Liver (tissue), 9 donors: ENCODE measurements around the gene TBC1D12. TPM values are rescaled to one million over a fixed set of nuclear protein-coding genes. Genes with fewer than 3 reads are reported as not detected.

Source experiments
- DNase-seq: peaks from one replicate; pipeline ENCODE4 v3.0.0-alpha.2; 2017; ENCODE audit warnings: low spot score
- H3K27ac ChIP-seq, 2 donors: one replicate each; pipeline ENCODE4 v1.7.0; 2013; ENCODE audit warnings: inconsistent platforms in 2 of 2, low read length in 2 of 2, control low read depth in 1 of 2, low read depth in 1 of 2, mild to moderate bottlenecking in 1 of 2
- H3K27me3 ChIP-seq, 4 donors: one replicate each; pipeline versions ENCODE4 v1.6.1 to v1.7.0; 2013; ENCODE audit warnings: low read length in 3 of 4, inconsistent platforms in 1 of 4, mild to moderate bottlenecking in 1 of 4, moderate library complexity in 1 of 4; ENCODE audit not compliant: control insufficient read depth in 4 of 4, insufficient read depth in 4 of 4
- H3K36me3 ChIP-seq, 4 donors: one replicate each; pipeline versions ENCODE4 v1.6.1 to v1.7.0; 2013; ENCODE audit warnings: low read length in 3 of 4, mild to moderate bottlenecking in 3 of 4, low read depth in 1 of 4, moderate library complexity in 1 of 4; ENCODE audit not compliant: control insufficient read depth in 4 of 4, insufficient read depth in 3 of 4
- H3K4me1 ChIP-seq, 4 donors: one replicate each; pipeline versions ENCODE4 v1.6.1 to v1.7.0; 2013; ENCODE audit warnings: low read length in 3 of 4, mild to moderate bottlenecking in 3 of 4, moderate library complexity in 1 of 4; ENCODE audit not compliant: control insufficient read depth in 4 of 4, insufficient read depth in 4 of 4
- H3K4me3 ChIP-seq, 3 donors: one replicate each; pipeline versions ENCODE4 v1.6.1 to v1.7.0; 2013; ENCODE audit warnings: low read length in 3 of 3, control low read depth in 1 of 3, low read depth in 1 of 3, mild to moderate bottlenecking in 1 of 3
- H3K9ac ChIP-seq, 2 donors: one replicate each; pipeline ENCODE4 v1.7.0; 2013; ENCODE audit warnings: low read length in 2 of 2, mild to moderate bottlenecking in 2 of 2, moderate library complexity in 2 of 2, control low read depth in 1 of 2, low read depth in 1 of 2
- H3K9me3 ChIP-seq, 4 donors: one replicate each; pipeline versions ENCODE4 v1.6.1 to v1.7.0; 2013; ENCODE audit warnings: low read length in 3 of 4; ENCODE audit not compliant: control insufficient read depth in 4 of 4
- ATF3 ChIP-seq: IDR thresholded peaks from 2 replicates; pipeline ENCODE4 v1.6.1; 2016; ENCODE audit warnings: antibody characterized with exemption
- CTCF ChIP-seq: fragments of 150-350 bp; IDR thresholded peaks from 2 replicates; pipeline ENCODE4 v1.5.1; 2017; ENCODE audit warnings: improper control_type of control experiment, low read depth, low read length; ENCODE audit not compliant: missing input control
- EGR1 ChIP-seq, 2 donors: IDR thresholded peaks; 2 replicates each; pipeline ENCODE4 v1.6.1; 2016 to 2018; ENCODE audit warnings: antibody characterized with exemption in 2 of 2, low read depth in 2 of 2
- FOXA1 ChIP-seq: IDR thresholded peaks from 2 replicates; pipeline ENCODE4 v1.6.1; 2016; ENCODE audit warnings: antibody characterized with exemption
- FOXA2 ChIP-seq: IDR thresholded peaks from 2 replicates; pipeline ENCODE4 v1.6.1; 2016; ENCODE audit warnings: antibody characterized with exemption
- GABPA ChIP-seq, 2 donors: IDR thresholded peaks in 1 of 2; conservative IDR thresholded peaks in 1 of 2; 2 replicates each; pipeline ENCODE4 v1.6.1; 2016; ENCODE audit warnings: antibody characterized with exemption in 2 of 2, mild to moderate bottlenecking in 1 of 2, moderate library complexity in 1 of 2
- HNF4G ChIP-seq: IDR thresholded peaks from 2 replicates; pipeline ENCODE4 v1.6.1; 2016; ENCODE audit warnings: antibody characterized with exemption
- JUND ChIP-seq, 2 donors: IDR thresholded peaks; 2 replicates each; pipeline ENCODE4 v1.6.1; 2016; ENCODE audit warnings: antibody characterized with exemption in 2 of 2
- RAD21 ChIP-seq, 2 donors: IDR thresholded peaks; 2 replicates each; pipeline ENCODE4 v1.6.1; 2016; ENCODE audit warnings: antibody characterized with exemption in 2 of 2, mild to moderate bottlenecking in 2 of 2
- SP1 ChIP-seq: IDR thresholded peaks from 2 replicates; pipeline ENCODE4 v1.6.1; 2018; ENCODE audit warnings: antibody characterized with exemption, mild to moderate bottlenecking
- TAF1 ChIP-seq: conservative IDR thresholded peaks from 2 replicates; pipeline ENCODE4 v1.6.1; 2016; ENCODE audit warnings: antibody characterized with exemption, mild to moderate bottlenecking
- YY1 ChIP-seq: IDR thresholded peaks from 2 replicates; pipeline ENCODE4 v1.6.1; 2016; ENCODE audit warnings: antibody characterized with exemption, mild to moderate bottlenecking
- ZBTB33 ChIP-seq: IDR thresholded peaks from 2 replicates; pipeline ENCODE4 v1.6.1; 2016; ENCODE audit warnings: antibody characterized with exemption
- WGBS: extraction: QIAGEN DNeasy Blood & Tissue Kit; methylation state at CpG from one replicate; pipeline ENCODE4 v1.1.7; 2013; 5-methylcytosine and 5-hydroxymethylcytosine counted together
- polyA plus RNA-seq, 2 donors: library from polyadenylated mRNA; stranded (reverse) in 1 of 2; unstranded in 1 of 2; fragments of 200-250 nt in 1 of 2; fragments of >200 nt in 1 of 2; fragmentation: Nextera tagmentation in 1 of 2; extraction: Ambion mirVana in 1 of 2; gene quantifications; one replicate each; pipeline versions ENCODE4 v1.2.1 to v1.2.3, GENCODE V29; 2013 to 2015
- total RNA-seq, 2 donors: library from RNA; depleted of rRNA; stranded (reverse); fragments of >200 nt; gene quantifications; one replicate each; pipeline ENCODE4 v1.2.3, GENCODE V29; 2014
- donor health status: healthy.
- donor health status: healthy.
- donor health status: healthy.
- donor health status: healthy.
- donor health status: healthy.

TBC1D12 gene
- total and polyA plus RNA-seq, 4 donors, result 2.6 to 7.5 (median 5.0) TPM

- 96% methylated on average over 1 of the region's 1 CpG for WGBS
Measured at GRCh38 chr10:94485094-94485493, 82.8 kb downstream of the TBC1D12 start.

GRCh38 chr10:94487575-94487974, 85.2 kb downstream of the TBC1D12 start:
- TF ChIP-seq HNF4G, result no peak
- TF ChIP-seq ZBTB33, result no peak
- TF ChIP-seq FOXA1, result no peak
- no peak for TF ChIP-seq SP1
- TF ChIP-seq JUND (IDR thresholded peaks at IDR 0.05), result no peak
- no peak for TF ChIP-seq RAD21 (IDR thresholded peaks at IDR 0.05)
- TF ChIP-seq FOXA2, result no peak
- H3K4me1 ChIP-seq, result no peaks in the 10 kb centered on the region
- DNase-seq, result no peak
- no peak overlapping the region for H3K4me3 ChIP-seq
- no peaks in the 10 kb centered on the region for H3K27me3 ChIP-seq
- H3K9ac ChIP-seq, result no peak overlapping the region
- H3K9me3 ChIP-seq, result peaks cover 0 to 3% (median 0%) of the 10 kb centered on the region in 4 donors
- H3K36me3 ChIP-seq, result no peaks in the 10 kb centered on the region
- 92% methylated on average over 3 of the region's 3 CpGs for WGBS
- no peak overlapping the region for H3K27ac ChIP-seq

More at GRCh38 chr10:94485094-94485493, 82.8 kb downstream of the TBC1D12 start:
- DNase-seq, result no peak
- Histone ChIP-seq H3K27ac (no peak overlapping the region), H3K36me3 (no peaks in the 10 kb centered on the region), H3K4me1 (no peaks in the 10 kb centered on the region), H3K27me3 (no peaks in the 10 kb centered on the region), H3K4me3 (no peak overlapping the region), H3K9me3 (peaks cover 0 to 3% (median 0%) of the 10 kb centered on the region in 4 donors), H3K9ac (no peak overlapping the region)
- TF ChIP-seq HNF4G (no peak), CTCF (no peak), YY1 (no peak), ATF3 (no peak), JUND (IDR thresholded peaks at IDR 0.05) (no peak), TAF1 (no peak), EGR1 (IDR thresholded peaks at IDR 0.05; ENCODE audit: low read depth in 2 of 2) (no peak), FOXA2 (no peak)

- H3K9ac ChIP-seq, result no peak overlapping the region
- H3K36me3 ChIP-seq, result no peaks in the 10 kb centered on the region
- no peaks in the 10 kb centered on the region for H3K9me3 ChIP-seq
- TF ChIP-seq ZBTB33 (no peak), RAD21 (IDR thresholded peaks at IDR 0.05) (no peak), ATF3 (no peak), EGR1 (IDR thresholded peaks at IDR 0.05; ENCODE audit: low read depth in 2 of 2) (no peak), YY1 (no peak), TAF1 (no peak), CTCF (no peak), HNF4G (no peak), GABPA (IDR thresholded peaks at IDR 0.05 in 1 of 2, conservative IDR thresholded peaks at IDR 0.05 in 1 of 2) (no peak), FOXA2 (no peak)
- H3K4me1 ChIP-seq, result no peaks in the 10 kb centered on the region
- WGBS, result 99% methylated on average over 4 of the region's 4 CpGs
- H3K27me3 ChIP-seq, result no peaks in the 10 kb centered on the region
- DNase-seq, result no peak
- H3K4me3 ChIP-seq, result no peak overlapping the region
- H3K27ac ChIP-seq, result no peak overlapping the region
Measured at GRCh38 chr10:94489107-94489506, 86.8 kb downstream of the TBC1D12 start.
